Measurements from ENCODE around the gene DGCR2.

The DGCR2 gene

DNA sequence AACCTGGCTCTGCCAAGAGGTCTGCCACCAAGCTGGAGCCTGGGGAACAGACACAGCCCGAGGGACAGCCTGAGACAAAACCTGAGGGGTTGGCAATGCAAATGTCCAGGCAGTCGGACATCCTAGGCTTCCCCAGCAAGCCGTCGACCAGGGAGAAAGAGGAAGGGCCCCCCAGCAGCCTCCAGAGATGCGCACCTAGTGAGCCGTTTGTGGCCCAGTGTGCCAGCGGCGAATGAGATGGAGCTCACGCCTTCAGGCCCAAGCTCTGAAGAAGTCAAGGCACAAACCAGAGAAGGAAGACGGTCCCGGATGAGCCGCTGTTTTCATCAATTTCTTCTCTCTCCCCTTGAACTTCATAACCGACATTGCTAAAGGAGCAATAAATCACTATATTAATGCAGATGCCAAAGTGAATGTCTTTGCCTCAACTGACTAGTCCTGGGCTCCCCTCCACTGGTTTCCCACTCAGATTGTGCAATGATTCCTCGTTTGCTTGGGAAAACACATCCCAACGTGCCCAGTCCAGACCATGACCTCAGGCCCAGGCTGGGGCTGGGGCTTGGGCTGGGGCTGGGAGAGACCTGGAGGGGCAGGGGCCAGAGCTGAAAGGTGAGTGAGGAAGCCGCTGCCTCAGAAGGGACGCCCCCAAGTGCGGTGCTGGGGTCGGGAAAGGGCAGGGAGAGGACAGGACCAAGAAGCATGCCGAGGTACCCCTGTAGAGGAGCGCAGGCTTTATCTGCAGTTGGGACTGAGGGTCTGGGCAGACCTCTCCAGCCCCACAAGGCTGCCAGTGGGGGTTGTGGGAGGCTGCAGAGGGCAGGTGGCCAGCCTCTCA lies 3.5 kb upstream of the DGCR2 start:
- no peaks in the 10 kb centered on the region for H4K20me1 ChIP-seq (ENCODE audit: insufficient read depth, low read length)
- peaks cover 9% of the 10 kb centered on the region for H3K4me1 ChIP-seq (ENCODE audit: low read length)
- no peaks in the 10 kb centered on the region for H3F3A ChIP-seq (ENCODE audit: insufficient read depth, low read length)
- no peak overlapping the region for H3K9ac ChIP-seq (ENCODE audit: low read length)
- DNase-seq = no peak
- H3K27ac ChIP-seq (ENCODE audit: low read length) = no peak overlapping the region
- H3K79me2 ChIP-seq (ENCODE audit: low read length) = peaks cover 15% of the 10 kb centered on the region
- no peaks in the 10 kb centered on the region for H3K9me3 ChIP-seq (replicated peaks; ENCODE audit: insufficient read depth, low read length)
- TF ChIP-seq CTCF (IDR thresholded peaks at IDR 0.05; ENCODE audit: low read length) (no peak), EZH2 (optimal IDR thresholded peaks at IDR 0.05; ENCODE audit: low read depth, low read length) (no peak), EZH2phosphoT487 (IDR thresholded peaks at IDR 0.05; ENCODE audit: low read length) (no peak)
- no peaks in the 10 kb centered on the region for H3K9me2 ChIP-seq (replicated peaks; ENCODE audit: insufficient read depth, low read length)
- no peak overlapping the region for H3K4me2 ChIP-seq (ENCODE audit: low read depth, low read length)
- H3K27me3 ChIP-seq (replicated peaks; ENCODE audit: insufficient read depth, low read length) = peaks cover 9% of the 10 kb centered on the region; the same call in 1 of the 2 replicates
- no peaks in the 10 kb centered on the region for H3K36me3 ChIP-seq (replicated peaks; ENCODE audit: insufficient read depth, low read length)
- H3K4me3 ChIP-seq (ENCODE audit: low read length) = no peak overlapping the region
- no peak overlapping the region for H2AFZ ChIP-seq (ENCODE audit: low read length)

- TF ChIP-seq EZH2phosphoT487 (IDR thresholded peaks at IDR 0.05; ENCODE audit: low read length) (no peak), CTCF (IDR thresholded peaks at IDR 0.05; ENCODE audit: low read length) (no peak), EZH2 (optimal IDR thresholded peaks at IDR 0.05; ENCODE audit: low read depth, low read length) (no peak)
- Histone ChIP-seq H3K4me2 (ENCODE audit: low read depth, low read length) (no peak overlapping the region), H3K9me2 (replicated peaks; ENCODE audit: insufficient read depth, low read length) (no peaks in the 10 kb centered on the region), H3K9ac (ENCODE audit: low read length) (no peak overlapping the region), H3F3A (ENCODE audit: insufficient read depth, low read length) (no peaks in the 10 kb centered on the region), H3K4me3 (ENCODE audit: low read length) (no peak overlapping the region), H3K9me3 (replicated peaks; ENCODE audit: insufficient read depth, low read length) (no peaks in the 10 kb centered on the region), H2AFZ (ENCODE audit: low read length) (no peak overlapping the region), H3K27me3 (replicated peaks; ENCODE audit: insufficient read depth, low read length) (peaks cover 9% of the 10 kb centered on the region; the same call in 1 of the 2 replicates), H3K79me2 (ENCODE audit: low read length) (peaks cover 22% of the 10 kb centered on the region), H3K27ac (ENCODE audit: low read length) (no peak overlapping the region), H3K4me1 (ENCODE audit: low read length) (peaks cover 15% of the 10 kb centered on the region), H4K20me1 (ENCODE audit: insufficient read depth, low read length) (no peaks in the 10 kb centered on the region), H3K36me3 (replicated peaks; ENCODE audit: insufficient read depth, low read length) (no peaks in the 10 kb centered on the region)
- DNase-seq = no peak
Measured at GRCh38 chr22:19125011-19125410, 2.8 kb upstream of the DGCR2 start.

GRCh38 chr22:19124377-19124776 lies 2.2 kb upstream of the DGCR2 start:
- H3K27me3 ChIP-seq (replicated peaks; ENCODE audit: insufficient read depth, low read length) = peaks cover 9% of the 10 kb centered on the region; the same call in 1 of the 2 replicates
- H3K27ac ChIP-seq (ENCODE audit: low read length) = no peak overlapping the region
- H3K4me3 ChIP-seq (ENCODE audit: low read length) = no peak overlapping the region
- H3K4me1 ChIP-seq (ENCODE audit: low read length) = peaks cover 19% of the 10 kb centered on the region
- H3K9me2 ChIP-seq (replicated peaks; ENCODE audit: insufficient read depth, low read length) = no peaks in the 10 kb centered on the region
- no peak overlapping the region for H3K9ac ChIP-seq (ENCODE audit: low read length)
- DNase-seq = no peak
- H3K79me2 ChIP-seq (ENCODE audit: low read length) = peaks cover 28% of the 10 kb centered on the region
- no peaks in the 10 kb centered on the region for H3K36me3 ChIP-seq (replicated peaks; ENCODE audit: insufficient read depth, low read length)
- no peak overlapping the region for H2AFZ ChIP-seq (ENCODE audit: low read length)
- TF ChIP-seq EZH2phosphoT487 (IDR thresholded peaks at IDR 0.05; ENCODE audit: low read length) = no peak
- TF ChIP-seq EZH2 (optimal IDR thresholded peaks at IDR 0.05; ENCODE audit: low read depth, low read length) = no peak
- TF ChIP-seq CTCF (IDR thresholded peaks at IDR 0.05; ENCODE audit: low read length) = no peak
- H3K9me3 ChIP-seq (replicated peaks; ENCODE audit: insufficient read depth, low read length) = no peaks in the 10 kb centered on the region
- no peaks in the 10 kb centered on the region for H4K20me1 ChIP-seq (ENCODE audit: insufficient read depth, low read length)
- no peaks in the 10 kb centered on the region for H3F3A ChIP-seq (ENCODE audit: insufficient read depth, low read length)
- no peak overlapping the region for H3K4me2 ChIP-seq (ENCODE audit: low read depth, low read length)
